ENCODE results near the gene IQUB. TPM values are rescaled to one million over a fixed set of nuclear protein-coding genes. Genes with fewer than 3 reads are reported as not detected.
"Not testable (repeated sequence)": the region's sequence is repeated elsewhere in the genome, so short reads cannot be mapped to it uniquely, and the experiment has no call there.

IQUB gene
- total RNA-seq, 2 donors from 2014 or later = 0.51 to 0.85 TPM

DNA sequence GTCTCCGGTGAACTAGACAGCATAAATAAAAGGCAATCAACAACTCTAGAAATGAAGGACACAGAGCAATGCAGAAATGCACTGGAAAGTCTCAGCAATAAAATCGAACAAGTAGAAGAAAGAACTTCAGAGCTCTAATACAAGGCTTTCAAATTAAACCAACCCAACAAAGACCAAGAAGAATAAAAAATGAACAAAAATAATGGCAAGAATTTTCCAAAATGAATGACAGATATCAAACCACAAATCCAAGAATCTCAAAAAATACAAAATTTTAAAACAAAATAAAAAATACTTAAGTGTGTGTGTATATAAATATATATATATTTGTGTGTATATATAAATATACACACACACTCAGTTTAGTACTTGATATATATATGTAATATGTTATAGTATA lies 110.8 kb downstream of the IQUB start:
- Histone ChIP-seq H3K4me3 (no peak overlapping the region), H3K4me1 (no peaks in the 10 kb centered on the region), H3K36me3 (no peaks in the 10 kb centered on the region), H3K27me3 (no peaks in the 10 kb centered on the region), H3K27ac (no peak overlapping the region), H3K9me3 (peaks cover 0 to 5% of the 10 kb centered on the region in 2 donors)
- DNase-seq (ENCODE audit: low spot score) = no peak
- no peak for TF ChIP-seq CTCF (IDR thresholded peaks at IDR 0.05)

- TF ChIP-seq CTCF (IDR thresholded peaks at IDR 0.05) = no peak
- Histone ChIP-seq H3K4me1 (no peaks in the 10 kb centered on the region), H3K27me3 (no peaks in the 10 kb centered on the region), H3K27ac (no peak overlapping the region), H3K36me3 (no peaks in the 10 kb centered on the region), H3K9me3 (peaks cover 0 to 10% of the 10 kb centered on the region in 2 donors), H3K4me3 (no peak overlapping the region)
- no peak for DNase-seq (ENCODE audit: low spot score)
Observed at GRCh38 chr7:123417580-123417979, 116.8 kb downstream of the IQUB start.

GRCh38 chr7:123415625-123416024 lies 118.8 kb downstream of the IQUB start:
- Histone ChIP-seq H3K27ac (no peak overlapping the region), H3K4me1 (no peaks in the 10 kb centered on the region), H3K9me3 (peaks cover 0 to 10% of the 10 kb centered on the region in 2 donors), H3K36me3 (no peaks in the 10 kb centered on the region), H3K27me3 (no peaks in the 10 kb centered on the region), H3K4me3 (no peak overlapping the region)
- DNase-seq (ENCODE audit: low spot score) = no peak
- TF ChIP-seq CTCF (IDR thresholded peaks at IDR 0.05) = no peak

DNA sequence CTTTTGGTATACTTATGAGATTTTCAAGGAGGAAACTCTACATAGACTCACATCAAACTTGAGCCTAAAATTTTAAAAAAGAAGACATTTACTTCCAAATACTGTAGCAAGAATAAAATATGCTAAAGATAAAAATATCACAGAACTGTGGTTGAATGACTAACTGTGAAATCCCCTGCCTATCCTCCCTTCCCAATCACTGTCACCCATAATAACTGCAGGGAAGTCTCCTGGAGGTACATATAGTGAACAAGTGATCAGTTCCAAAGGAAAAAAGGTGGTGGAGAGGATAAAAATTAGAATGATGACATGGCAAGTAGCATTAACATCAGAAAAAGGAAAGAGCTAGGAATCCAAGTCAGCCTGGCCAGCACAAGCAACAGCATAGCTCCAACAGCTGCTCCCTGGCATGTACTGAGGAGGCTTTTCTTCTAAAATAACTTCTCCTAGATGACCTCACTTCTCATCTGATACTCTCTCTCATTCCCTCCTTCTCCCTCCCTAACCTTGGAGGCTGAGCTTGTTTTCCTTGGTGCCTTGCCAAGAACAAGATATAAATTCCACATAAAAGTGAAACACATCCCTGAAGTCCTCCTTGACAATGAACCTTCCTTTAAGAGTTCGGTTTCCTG lies 124.0 kb downstream of the IQUB start:
- H3K27ac ChIP-seq = peak overlapping the region in 1 of 2 donors; percentile 17
- no peak for DNase-seq (ENCODE audit: low spot score)
- no peak overlapping the region for H3K4me3 ChIP-seq
- no peak for TF ChIP-seq CTCF (IDR thresholded peaks at IDR 0.05)
- H3K9me3 ChIP-seq = no peaks in the 10 kb centered on the region
- H3K4me1 ChIP-seq = no peaks in the 10 kb centered on the region
- no peaks in the 10 kb centered on the region for H3K27me3 ChIP-seq
- H3K36me3 ChIP-seq = no peaks in the 10 kb centered on the region

DNA sequence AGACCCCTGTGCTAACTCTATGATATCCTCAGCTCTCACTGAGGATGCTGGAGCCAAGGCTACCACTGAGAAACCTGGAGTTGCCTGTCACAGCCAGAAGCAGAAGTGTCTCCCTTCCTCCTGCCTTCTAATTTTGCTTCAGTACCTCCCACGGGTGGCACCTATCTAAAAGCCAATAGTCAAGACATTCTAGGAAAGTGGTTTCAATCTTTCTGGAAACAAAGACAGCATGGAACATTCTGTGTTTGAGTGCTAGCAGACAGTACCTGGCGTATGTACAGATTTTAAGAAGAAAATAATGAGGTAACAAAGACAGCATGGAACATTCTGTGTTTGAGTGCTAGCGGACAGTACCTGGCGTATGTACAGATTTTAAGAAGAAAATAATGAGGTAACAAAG lies 126.4 kb downstream of the IQUB start:
- DNase-seq (ENCODE audit: low spot score); H3K9me3 ChIP-seq; H3K4me3 ChIP-seq; H3K36me3 ChIP-seq; H3K27me3 ChIP-seq; H3K27ac ChIP-seq; H3K4me1 ChIP-seq: not testable (repeated sequence)

Other genes with a start within 250 kb of the IQUB start
- gene NDUFA5, start 23.2 kb upstream of the IQUB start, total RNA-seq = 100 to 1,000 TPM; 110 to 227 TPM
- 10 to 100 TPM; 18.6 to 53.9 TPM for gene ASB15, start 67.2 kb upstream of the IQUB start, total RNA-seq
- gene LMOD2, start 121.3 kb upstream of the IQUB start, total RNA-seq = 100 to 1,000 TPM; 374 to 493 TPM
- gene WASL, start 214.4 kb upstream of the IQUB start, total RNA-seq = 10 to 100 TPM; 20.9 to 24.7 TPM

Data from right atrium auricular region (tissue), 2 donors.